Right ventricle myocardium inferior (tissue), 1 donor: ENCODE measurements around the gene ZNF496. TPM values are rescaled to one million over a fixed set of nuclear protein-coding genes. Genes with fewer than 3 reads are reported as not detected.
"Not testable (repeated sequence)": the region's sequence is repeated elsewhere in the genome, so short reads cannot be mapped to it uniquely, and the experiment has no call there.

ENCODE experiments used
- ATAC-seq: fragments of 200-7000 bp; cut with Tn5 transposase; one replicate; pipeline ENCODE4 v1.9.1; 2020; ENCODE audit warnings: mild to moderate bottlenecking, moderate library complexity
- DNase-seq: peaks from one replicate; pipeline ENCODE4 v3.0.0; 2021; ENCODE audit errors: missing footprints
- intact Hi-C: fragments of 100-400 bp; cut with DNase I; formaldehyde crosslinking; loops from one replicate; pipeline ENCODE4 v1.11.0; 2022
- total RNA-seq: library from RNA; stranded (reverse); fragmentation: NEBNext Ultra II Directional; extraction: Animal tissue kit (Norgen Biotek cat#: 25700); gene quantifications from one replicate; pipeline ENCODE4 v1.2.1, GENCODE V29; 2021
- donor health status: DM: no; HTN: yes; CAD: no; lungs with severe emphysema.

Gene ZNF496
- total RNA-seq, 1 donor from 2014 or later = 10.5 TPM

DNA sequence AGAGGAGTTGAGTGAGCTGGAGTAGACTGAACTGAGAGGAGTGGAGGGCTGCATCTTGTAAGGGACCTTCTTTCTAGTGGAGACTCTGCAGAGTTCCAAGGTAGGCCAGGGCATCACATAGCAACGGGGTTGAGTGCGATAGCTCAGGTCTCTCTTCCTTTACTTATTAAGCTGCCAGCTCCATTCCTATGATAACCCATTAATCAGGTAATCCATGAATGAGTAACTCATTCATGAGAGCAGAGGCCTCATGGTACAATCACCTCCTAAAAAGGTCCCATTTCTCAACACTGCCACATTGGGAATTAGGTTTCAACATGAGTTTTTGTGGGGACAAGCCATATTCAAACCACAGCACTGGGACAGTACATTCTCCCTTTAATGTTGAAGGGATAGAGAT lies 54.5 kb downstream of the ZNF496 start:
- ATAC-seq (no peak), DNase-seq (no peak)
- intact Hi-C loops = no loop called here

DNA sequence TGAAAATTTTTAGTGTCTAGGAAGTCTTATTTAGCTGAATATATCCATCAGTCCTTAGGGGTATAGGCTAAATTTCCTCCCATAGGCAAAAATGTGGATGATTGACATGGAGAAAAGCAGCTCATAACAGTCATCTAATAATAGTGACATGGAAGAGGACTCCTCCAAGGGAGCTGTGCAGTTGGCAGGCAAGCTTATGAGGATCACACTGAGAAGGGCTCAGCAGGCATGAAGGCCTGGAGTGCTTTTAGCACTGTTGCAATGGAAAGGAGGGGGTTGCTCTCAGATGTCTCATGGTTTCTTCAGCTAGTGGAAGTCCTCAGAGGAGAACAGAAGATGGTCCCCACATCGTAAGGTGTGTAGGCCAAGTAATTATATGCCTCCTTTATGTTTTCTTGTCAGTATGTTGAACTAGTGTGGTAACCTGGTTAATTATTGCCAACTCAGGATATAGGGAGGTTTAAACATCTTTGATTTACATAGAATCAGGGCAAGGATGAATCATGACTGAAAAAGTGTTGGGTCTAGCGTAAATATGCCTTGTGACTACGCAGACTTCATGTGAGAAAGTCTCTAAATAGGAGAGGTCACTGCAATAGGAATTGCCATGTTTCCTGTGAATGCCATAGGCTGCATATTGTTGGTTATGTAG lies 56.9 kb downstream of the ZNF496 start:
- intact Hi-C loops = no loop called here
- DNase-seq = no peak
- ATAC-seq = no peak

DNA sequence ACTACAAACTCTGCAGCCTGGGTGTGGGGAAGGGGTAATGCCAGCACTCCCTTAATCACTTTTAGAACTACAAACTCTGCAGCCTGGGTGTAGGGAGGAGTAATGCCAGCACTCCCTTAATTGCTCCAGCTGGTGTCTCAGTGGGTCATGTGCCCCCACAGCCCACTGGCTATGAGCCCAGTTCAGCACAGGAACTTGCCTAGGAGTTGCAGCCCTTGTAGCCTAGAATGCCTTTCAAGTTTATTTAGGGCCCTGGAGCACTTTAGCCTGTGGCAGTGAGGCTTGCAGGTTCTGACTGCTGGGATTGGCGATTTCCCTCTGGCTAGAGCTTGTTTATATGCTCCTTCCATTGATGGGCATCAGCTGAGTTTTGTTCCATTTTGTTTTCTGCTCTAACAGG lies 58.7 kb downstream of the ZNF496 start:
- DNase-seq (no peak), ATAC-seq (no peak)
- intact Hi-C loops = no loop called here

DNA sequence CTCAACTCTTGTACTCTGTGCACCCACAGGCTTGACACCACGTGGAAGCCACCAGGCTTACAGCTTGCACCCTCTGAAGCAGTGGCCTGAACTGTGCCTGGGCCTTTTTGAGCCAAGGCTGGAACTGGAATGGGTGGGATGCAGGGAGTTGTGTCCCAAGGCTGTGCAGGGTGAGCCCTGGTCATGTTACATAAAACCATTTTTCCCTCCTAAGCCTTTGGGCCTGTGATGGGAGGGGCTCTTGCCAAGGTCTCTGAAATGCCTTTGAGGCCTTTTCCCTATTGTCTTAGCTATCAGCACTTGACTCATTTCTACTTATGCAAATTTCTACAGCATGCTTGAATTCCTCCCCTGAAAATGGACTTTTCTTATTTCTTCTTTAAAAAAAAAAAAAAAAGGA lies 61.7 kb downstream of the ZNF496 start:
- intact Hi-C loops = no loop called here
- DNase-seq (no peak), ATAC-seq (no peak)

DNA sequence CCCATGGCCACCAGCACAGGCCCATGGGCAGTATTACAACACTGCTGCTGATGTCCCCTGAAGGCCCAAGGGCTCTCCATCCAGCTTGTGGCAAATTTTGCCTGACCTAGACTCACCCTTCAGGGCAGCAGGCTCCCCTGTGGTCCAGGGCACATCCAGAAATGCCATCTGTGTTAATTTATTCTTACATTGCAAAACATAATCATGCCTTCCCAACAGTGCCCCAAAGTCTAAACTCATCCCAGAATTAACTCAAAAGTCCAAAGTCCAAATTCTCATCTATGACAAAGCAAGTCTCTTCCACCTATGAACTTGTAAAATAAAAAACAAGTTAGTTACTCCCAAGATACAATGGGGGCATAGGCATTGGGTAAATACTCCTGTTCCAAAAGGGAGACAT lies 62.5 kb downstream of the ZNF496 start:
- intact Hi-C loops = no loop called here
- no peak for DNase-seq
- no peak for ATAC-seq

DNA sequence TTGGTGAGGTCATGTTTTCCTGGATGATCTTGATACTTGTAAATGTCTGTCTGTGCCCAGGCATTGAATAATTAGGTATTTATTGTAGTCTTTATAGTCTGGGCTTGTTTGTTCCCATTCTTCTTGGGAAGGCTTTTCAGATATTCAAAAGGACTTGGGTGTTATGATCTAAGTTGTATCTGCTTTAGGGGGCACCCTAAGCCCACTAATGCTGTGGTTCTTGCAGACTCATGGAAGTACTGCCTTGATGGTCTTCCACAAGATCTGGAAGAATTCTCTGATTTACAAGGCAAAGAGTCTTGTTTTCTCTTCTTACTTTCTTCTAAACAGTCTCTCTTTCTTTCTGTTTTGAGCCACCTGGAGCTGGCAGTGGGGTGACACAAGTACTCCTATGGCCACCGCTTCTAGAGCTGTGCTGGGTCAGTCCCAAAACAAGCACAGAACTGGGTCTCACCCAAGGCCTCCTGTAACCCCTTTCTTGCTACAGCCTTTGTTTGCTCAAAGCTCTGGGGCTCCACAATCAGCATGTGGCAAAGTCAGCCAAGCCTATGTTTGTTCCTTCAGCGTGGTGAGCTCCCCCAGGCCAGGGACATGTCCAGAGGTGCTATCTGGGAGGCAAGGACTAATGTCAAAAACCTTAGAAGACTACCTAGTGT lies 63.1 kb downstream of the ZNF496 start:
- intact Hi-C loops = no loop called here
- ATAC-seq (no peak), DNase-seq (no peak)

DNA sequence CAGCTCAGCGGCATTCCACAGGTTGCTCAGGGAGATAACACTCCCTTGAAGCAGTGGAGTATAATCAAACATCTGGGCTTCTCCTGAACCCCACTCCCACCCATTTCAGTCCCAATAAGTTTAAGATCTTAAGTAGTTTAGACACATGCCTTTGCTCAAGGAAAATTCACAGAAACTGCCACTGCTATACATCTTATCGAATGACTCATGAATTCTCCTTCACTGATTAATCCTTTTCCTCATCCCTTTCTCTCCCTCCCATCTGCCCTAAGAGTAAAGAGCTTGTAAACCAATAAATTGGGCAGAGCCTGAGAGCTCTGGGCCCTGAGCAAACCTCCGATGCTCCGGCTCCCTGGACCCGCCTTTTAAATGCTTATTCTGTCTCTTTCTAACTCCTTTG lies 65.6 kb downstream of the ZNF496 start:
- ATAC-seq (no peak), DNase-seq (no peak)
- intact Hi-C loops = no loop called here

DNA sequence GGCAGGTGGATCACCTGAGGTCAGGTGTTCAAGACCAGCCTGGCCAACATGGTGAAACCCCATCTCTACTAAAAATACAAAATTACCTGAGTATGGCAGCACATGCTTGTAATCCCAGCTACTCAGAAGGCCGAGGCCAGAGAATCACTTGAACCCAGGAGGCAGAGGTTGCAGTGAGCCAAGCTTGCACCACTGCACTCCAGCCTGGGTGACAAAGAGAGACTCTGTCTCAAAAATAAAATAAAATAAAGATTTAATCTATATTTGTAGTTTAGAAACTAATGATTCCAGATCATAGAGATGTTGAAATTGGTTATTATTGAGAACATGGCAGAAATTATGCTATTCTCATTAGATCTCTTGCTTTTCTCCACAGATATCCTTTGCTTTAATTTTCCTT lies 75.9 kb downstream of the ZNF496 start, which contains the start of gene VN1R5:
Gene VN1R5, plus strand, starts transcription at position 301 of the 400 bp plus-strand sequence.
- ATAC-seq, intact Hi-C loops, DNase-seq: not testable (repeated sequence)

DNA sequence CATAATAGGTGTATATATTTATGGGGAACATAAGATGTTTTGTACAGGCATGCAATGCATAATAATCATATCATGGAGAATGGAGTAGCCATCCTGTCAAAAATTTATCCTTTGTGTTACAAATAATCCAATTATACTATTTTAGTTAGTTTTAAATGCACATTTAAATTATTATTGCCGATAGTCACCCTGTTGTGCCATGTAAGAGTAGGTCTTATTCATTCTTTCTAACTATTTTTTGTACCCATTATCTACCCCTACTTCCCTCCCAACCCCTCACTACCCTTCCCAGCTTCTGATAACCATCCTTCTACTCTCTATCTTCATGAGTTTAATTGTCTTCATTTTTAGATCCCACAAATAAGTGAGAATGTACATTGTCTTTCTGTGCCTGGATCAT lies 84.1 kb downstream of the ZNF496 start:
- no peak for ATAC-seq
- DNase-seq = no peak
- intact Hi-C loops = no loop called here

Other genes with a start within 250 kb of the ZNF496 start
- 3.7 TPM for gene ZNF669, start 227.5 kb downstream of the ZNF496 start, total RNA-seq
- gene ZNF124, start 159.8 kb downstream of the ZNF496 start, total RNA-seq = 7.9 TPM
- not detected for gene VN1R5, start 75.8 kb downstream of the ZNF496 start, total RNA-seq
- gene NLRP3, start 84.3 kb upstream of the ZNF496 start, total RNA-seq = 1.2 TPM
- gene OR2B11, start 126.2 kb upstream of the ZNF496 start, total RNA-seq = not detected
- 0.03 TPM for gene OR2C3, start 204.6 kb upstream of the ZNF496 start, total RNA-seq
- 0.05 TPM for gene GCSAML, start 217.3 kb upstream of the ZNF496 start, total RNA-seq